Hematopoietic multipotent progenitor cell treated with erythropoietin and hydrocortisone succinate and interleukin-3 and kit ligand, for 4 days (in vitro differentiated cells): ENCODE data around the gene CABP5.
"Not testable (repeated sequence)": the region's sequence is repeated elsewhere in the genome, so short reads cannot be mapped to it uniquely, and the experiment has no call there.

Experiments used
- DNase-seq: peaks from one replicate; pipeline ENCODE4 v3.0.0-alpha.2; 2015

CABP5 gene

GRCh38 chr19:48043675-48044258, at the start of gene CABP5:
CABP5 (minus strand) TSS chr19:48044079; CDS start chr19:48043922, 157 bp downstream.
- peak; percentile 70 for DNase-seq

GRCh38 chr19:48091111-48091718, 47.3 kb upstream of the CABP5 start:
- not testable (repeated sequence) for DNase-seq

- DNase-seq = no peak
Observed at GRCh38 chr19:48090281-48090802, 46.5 kb upstream of the CABP5 start.

- not testable (repeated sequence) for DNase-seq
Observed at GRCh38 chr19:48088991-48089390, 45.1 kb upstream of the CABP5 start.

DNA sequence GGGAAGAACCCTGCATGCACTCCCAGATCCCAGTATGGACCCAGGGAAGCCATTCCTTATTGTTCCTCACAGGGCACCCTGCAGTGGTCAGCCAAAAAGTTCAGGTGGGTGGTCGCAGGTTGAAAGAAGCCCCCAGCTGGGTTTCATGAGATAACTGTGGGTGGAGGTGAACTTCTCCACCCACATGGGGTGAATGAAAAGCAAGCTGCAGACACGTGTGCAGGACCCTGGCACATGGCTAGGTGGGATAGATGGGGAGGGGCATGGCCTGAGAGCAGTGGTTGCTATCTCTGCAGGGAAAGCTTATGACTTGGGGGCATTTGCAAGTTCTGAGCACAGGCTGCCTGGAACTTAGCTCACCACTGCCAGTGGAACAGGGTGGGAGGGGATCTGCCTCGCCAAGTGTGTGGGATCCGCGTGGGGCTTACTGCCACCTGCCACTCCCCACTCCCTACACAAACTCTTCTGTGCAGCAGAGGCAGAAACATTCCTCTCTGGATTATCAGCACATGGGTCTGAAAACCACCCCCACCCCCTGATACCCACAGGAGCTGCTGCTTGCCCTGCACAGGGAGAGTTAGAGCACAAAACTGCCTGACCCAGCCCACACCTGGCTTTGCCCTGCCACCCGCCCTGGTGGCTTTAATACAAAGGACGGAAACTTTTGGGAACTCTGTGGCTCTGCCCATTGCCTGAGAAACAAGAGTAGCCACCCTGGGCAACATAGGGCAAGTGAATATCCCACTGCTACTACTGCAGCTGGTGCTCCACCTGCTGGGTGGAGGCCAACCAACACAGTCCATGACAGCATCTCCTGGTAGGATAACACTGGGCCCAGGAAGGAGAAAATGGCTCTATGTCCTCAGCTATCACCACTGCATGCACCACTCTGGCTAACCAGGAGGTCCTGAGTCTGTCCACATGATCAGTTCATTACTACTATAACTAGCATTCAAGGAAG, 42.3 kb upstream of the CABP5 start:
- DNase-seq = peak; percentile 35

- no peak for DNase-seq
Observed at GRCh38 chr19:48085076-48085475, 41.2 kb upstream of the CABP5 start.

- no peak for DNase-seq
Observed at GRCh38 chr19:48081106-48081505, 37.2 kb upstream of the CABP5 start.

DNA sequence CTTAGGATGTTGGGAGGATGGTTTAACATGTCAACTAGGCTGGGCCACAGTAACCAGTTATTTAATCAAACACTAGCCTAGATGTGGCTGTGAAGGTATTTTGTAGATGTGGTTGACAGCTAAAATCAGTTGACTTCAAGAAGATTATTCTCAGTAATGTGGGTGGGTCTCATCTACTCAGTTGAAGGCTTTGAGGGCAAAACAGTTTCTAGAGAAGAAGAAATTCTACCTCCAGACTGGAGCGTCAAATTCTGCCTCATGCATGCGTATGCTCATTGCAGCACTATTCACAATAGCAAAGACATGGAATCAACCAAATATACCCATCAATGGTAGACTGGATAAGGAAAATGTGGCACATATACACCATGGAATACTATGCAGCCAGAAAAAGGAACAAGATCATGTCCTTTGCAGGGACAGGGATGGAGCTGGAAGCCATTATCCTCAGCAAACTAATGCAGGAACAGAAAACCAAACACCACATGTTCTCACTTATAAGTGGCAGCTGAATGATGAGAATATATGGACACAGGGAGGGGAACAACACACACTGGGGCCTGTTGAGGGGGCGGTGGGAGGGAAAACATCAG, 26.4 kb upstream of the CABP5 start:
- not testable (repeated sequence) for DNase-seq

GRCh38 chr19:48069435-48069834, 25.6 kb upstream of the CABP5 start:
- no peak for DNase-seq

DNA sequence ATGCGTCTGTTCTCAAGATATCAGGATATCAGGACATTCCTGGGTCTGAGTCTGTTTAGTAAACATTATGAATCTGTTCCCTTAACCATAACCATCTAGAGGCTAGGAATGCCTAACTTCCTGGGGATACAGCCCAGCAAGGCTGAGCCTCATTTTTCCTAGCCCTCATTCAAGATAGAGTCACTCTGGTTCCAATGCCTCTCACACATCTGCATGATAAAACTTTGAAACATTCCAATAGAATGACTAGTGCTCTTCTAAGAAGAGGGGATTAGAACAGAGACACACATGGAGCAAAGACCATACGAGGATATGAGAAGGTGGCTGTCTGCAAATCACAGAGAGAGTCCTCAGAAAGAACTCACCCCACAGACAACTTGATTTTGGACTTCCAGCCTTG, 20.6 kb upstream of the CABP5 start:
- no peak for DNase-seq

DNA sequence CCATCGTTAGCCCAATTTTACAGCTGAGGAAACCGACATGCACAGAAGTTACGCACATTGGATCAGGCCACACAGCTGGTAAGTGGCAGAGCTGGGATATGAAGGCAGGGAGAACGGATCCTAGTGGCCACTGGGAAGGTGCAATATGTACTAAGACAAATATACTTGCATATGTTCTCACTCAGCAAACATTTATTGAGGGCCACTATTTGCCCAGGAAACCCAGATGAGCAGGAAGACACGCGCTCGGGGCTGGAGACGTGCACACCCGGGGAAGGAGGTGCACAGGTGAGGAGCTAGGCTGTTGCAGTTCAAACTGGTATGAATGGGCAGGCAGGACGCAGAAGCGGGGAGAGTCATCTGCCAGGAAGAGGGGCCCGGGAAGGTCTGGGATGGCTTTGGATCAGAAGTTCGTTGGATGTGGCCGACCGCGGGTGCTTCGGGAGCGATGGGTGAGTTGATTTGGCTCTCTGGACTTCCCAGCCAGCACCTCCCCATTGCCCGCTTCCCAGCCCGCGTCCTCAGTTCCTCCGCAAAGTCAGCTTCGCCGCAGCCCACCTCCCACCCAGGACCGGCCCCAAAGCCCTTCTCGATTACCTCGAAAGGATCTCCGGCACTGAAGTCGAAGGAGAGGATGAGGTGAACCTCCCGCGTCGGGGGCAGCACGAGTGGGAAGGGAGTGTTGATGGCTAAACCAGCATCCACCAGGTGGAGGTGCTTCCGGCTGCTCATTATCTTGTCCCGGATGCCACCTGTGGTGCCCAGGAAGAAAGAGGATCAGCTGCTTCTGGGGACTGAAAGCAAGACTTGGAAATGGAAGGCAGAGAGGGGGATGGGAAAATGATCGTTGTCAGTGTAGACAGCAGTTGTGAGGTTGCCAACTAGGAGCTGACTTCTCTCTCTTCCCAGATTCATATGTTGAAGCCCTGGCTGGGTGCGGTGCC, 17.8 kb upstream of the CABP5 start:
- no peak for DNase-seq

- no peak for DNase-seq
Observed at GRCh38 chr19:48060381-48060780, 16.5 kb upstream of the CABP5 start.

DNA sequence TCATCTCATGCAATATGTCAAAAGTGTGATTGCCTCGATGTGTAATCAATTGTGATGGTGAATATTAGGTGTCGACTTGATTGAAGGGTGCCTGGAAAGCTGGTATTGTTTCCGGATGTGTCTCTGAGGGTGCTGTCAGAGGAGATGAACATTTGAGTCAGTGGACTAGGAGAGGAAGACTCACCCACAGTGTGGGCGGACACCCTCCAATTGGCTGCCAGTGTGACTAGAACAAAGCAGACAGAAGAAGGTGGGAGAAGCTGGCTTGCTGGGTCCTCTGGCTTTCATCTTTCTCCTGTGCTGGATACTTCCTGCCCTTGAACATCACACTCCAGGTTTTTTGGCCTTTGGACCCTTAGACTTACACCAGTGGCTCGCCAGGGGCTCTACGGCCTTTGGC, 15.5 kb upstream of the CABP5 start:
- DNase-seq = no peak

DNA sequence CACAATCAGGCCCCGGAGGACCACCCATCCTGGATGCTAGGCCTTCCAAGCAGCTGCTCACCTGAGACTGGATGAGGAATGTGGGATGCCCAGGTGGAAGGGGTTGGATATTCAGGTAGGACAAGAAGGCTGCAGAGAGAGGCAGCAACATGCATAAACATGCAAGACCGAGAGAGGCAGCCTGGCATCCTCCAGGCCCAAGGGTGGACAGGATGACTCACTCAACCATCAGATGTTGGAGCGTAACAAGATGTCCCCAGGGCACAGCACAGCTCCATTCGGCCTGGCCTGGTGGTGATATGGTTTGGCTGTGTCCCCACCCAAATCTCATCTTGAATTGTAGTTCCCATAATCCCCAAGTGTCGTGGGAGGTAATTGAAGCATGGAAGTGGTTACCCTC, 10.0 kb upstream of the CABP5 start:
- no peak for DNase-seq

- no peak for DNase-seq
Observed at GRCh38 chr19:48053076-48053475, 9.2 kb upstream of the CABP5 start.

GRCh38 chr19:48051335-48052033, 7.6 kb upstream of the CABP5 start:
- DNase-seq = peak; percentile 67

DNA sequence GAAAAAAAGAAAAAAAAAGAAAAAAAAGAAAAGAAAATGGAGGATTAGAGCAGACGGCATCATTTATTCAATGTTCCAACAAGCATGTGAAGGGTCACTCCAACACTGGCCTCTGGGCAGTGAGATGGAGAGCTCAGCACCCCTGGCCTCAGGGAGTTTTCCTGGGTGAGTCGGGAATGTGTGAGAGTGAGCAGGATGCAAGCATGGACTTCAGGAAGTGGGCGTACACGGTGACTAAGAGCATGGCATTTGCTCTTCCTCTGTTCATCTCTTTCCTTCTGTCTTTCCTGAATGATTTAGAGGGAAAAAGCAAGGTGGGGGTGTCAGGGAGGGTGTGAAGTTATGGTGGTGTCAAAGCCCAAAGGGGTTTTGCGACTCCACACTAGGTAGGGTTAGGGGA, 682 bp upstream of the CABP5 start:
- no peak for DNase-seq

DNA sequence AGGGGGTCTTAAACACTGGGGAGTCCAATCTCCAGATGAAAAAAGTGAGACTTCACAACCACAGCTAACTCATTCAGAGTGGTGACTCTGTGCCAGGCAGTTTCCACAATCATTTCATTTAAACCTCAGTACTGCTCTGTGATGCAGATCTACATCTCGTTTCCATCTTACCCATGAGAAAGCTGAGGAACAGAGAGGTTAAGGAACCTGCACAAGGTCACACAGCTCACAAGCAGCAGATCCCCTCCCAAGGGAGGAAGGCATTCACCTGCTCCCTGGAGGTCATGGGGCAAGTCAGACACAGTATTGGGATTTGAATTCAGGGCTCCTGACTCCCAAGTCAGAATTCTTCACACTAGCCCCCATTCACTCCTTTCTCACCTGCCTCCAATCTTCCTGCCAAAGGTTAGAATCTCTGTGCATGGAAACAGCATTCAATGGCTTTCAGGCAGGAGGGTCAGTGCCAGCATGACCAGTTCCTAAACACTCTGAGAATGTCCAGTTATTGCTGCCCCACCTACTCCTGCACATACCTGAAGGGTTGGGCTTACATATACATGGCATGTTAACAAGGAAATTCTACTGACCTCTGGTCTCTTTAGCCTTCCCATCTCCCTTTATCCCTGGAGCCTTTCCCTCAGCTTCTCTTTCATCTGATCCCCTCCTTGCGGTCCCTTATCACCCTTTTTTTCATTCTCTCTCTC, 1.9 kb downstream of the CABP5 start:
- no peak for DNase-seq

GRCh38 chr19:48036765-48037164, 7.1 kb downstream of the CABP5 start:
- DNase-seq = no peak

DNA sequence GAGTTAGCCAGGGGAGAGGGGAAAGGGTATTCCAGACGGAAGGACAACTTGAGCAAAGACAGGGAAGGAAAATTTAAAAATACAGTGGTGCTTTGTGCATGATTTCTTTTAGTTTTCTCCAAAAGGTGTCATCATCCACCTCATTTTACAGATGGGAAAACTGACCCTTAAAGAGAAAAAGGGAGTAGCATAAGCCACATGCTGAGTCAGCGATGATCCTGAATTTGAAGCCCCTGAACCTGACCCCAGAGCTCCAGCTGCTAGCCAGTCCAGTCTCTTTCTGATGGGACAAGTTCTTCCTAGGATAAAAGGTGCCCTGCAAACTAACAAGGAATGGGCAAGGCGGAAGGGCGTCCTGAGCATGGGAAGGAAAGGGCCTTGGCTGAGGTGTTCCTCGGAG, 10.3 kb downstream of the CABP5 start:
- DNase-seq = no peak

GRCh38 chr19:48030073-48030472, 13.8 kb downstream of the CABP5 start:
- no peak for DNase-seq
